Neural cell (in vitro differentiated cells): ENCODE data around the gene COL4A2. TPM values are rescaled to one million over a fixed set of nuclear protein-coding genes. Genes with fewer than 3 reads are reported as not detected.

Experiments used
- H2AFZ ChIP-seq: fragments of 200-600, 300-800 bp; sonication (generic), shearing (Covaris generic); 2 replicates; pipeline ENCODE4 v1.6.0; 2014; ENCODE audit warnings: low read depth, mild to moderate bottlenecking, antibody characterized with exemption, low read length, moderate library complexity
- H3F3A ChIP-seq: fragments of 200-600 bp; shearing (Covaris generic); 2 replicates; pipeline ENCODE4 v1.6.1; 2016; ENCODE audit warnings: mild to moderate bottlenecking, moderate library complexity, mixed read lengths, antibody characterized with exemption, low read length; ENCODE audit not compliant: insufficient read depth, poor library complexity, severe bottlenecking
- H3K27ac ChIP-seq: fragments of 200-600, 300-800 bp; sonication (generic), shearing (Covaris generic); 2 replicates; pipeline ENCODE4 v1.5.1; 2014; ENCODE audit warnings: mild to moderate bottlenecking, low read length, moderate library complexity
- H3K27me3 ChIP-seq: fragments of 300-800, 200-600 bp; sonication (generic), shearing (Covaris generic); 2 replicates; pipeline ENCODE4 v1.6.0; 2014; ENCODE audit warnings: mild to moderate bottlenecking, low read depth, low read length, moderate library complexity; ENCODE audit not compliant: insufficient read depth
- H3K36me3 ChIP-seq: fragments of 300-800, 200-600 bp; sonication (generic), shearing (Covaris generic); 2 replicates; pipeline ENCODE4 v1.5.1; 2014; ENCODE audit warnings: mild to moderate bottlenecking, antibody characterized with exemption, low read length, moderate library complexity; ENCODE audit not compliant: insufficient read depth
- H3K4me2 ChIP-seq: fragments of 300-800, 200-600 bp; sonication (generic), shearing (Covaris generic); 2 replicates; pipeline ENCODE4 v1.6.0; 2014; ENCODE audit warnings: mild to moderate bottlenecking, low read length
- H3K4me3 ChIP-seq: fragments of 300-800, 200-600 bp; sonication (generic), shearing (Covaris generic); 2 replicates; pipeline ENCODE4 v1.5.1; 2014; ENCODE audit warnings: mild to moderate bottlenecking, low read length, moderate library complexity
- H3K79me2 ChIP-seq: fragments of 200-600 bp; shearing (Covaris generic); replicated peaks from 2 replicates; pipeline ENCODE4 v1.6.0; 2014; ENCODE audit warnings: mild to moderate bottlenecking, low read length, moderate library complexity; ENCODE audit not compliant: insufficient read depth
- H3K9ac ChIP-seq: fragments of 300-800, 200-600 bp; sonication (generic), shearing (Covaris generic); 2 replicates; pipeline ENCODE4 v1.6.1; 2016; ENCODE audit warnings: mild to moderate bottlenecking, low read length, mixed read lengths
- H3K9me2 ChIP-seq: fragments of 200-600 bp; shearing (Covaris generic); 2 replicates; pipeline ENCODE4 v1.6.1; 2016; ENCODE audit warnings: mild to moderate bottlenecking, low read length, mixed read lengths; ENCODE audit not compliant: insufficient read depth
- H3K9me3 ChIP-seq: fragments of 200-600, 300-800 bp; sonication (generic), shearing (Covaris generic); 2 replicates; pipeline ENCODE4 v1.6.1; 2016; ENCODE audit warnings: mild to moderate bottlenecking, mixed run types, low read length, moderate library complexity, mixed read lengths
- H4K20me1 ChIP-seq: fragments of 200-600 bp; shearing (Covaris generic); 2 replicates; pipeline ENCODE4 v1.6.1; 2016; ENCODE audit warnings: mild to moderate bottlenecking, mixed run types; ENCODE audit not compliant: insufficient read depth
- EP300 ChIP-seq: fragments of 450-650 bp; conservative IDR thresholded peaks from 2 replicates; pipeline ENCODE4 v1.6.1; 2014; ENCODE audit warnings: antibody characterized with exemption, mild to moderate bottlenecking, moderate library complexity; ENCODE audit not compliant: poor library complexity, severe bottlenecking
- EZH2 ChIP-seq: fragments of 200-600, 300-800 bp; shearing (Covaris generic), sonication (generic); IDR thresholded peaks from 2 replicates; pipeline ENCODE4 v1.6.1; 2014; ENCODE audit warnings: antibody characterized with exemption, low read length, borderline replicate concordance, mild to moderate bottlenecking; ENCODE audit not compliant: insufficient read depth, poor library complexity, severe bottlenecking
- MXI1 ChIP-seq: fragments of 450-650 bp; conservative IDR thresholded peaks from 2 replicates; pipeline ENCODE4 v1.6.1; 2014; ENCODE audit warnings: antibody characterized with exemption, mild to moderate bottlenecking; ENCODE audit not compliant: poor library complexity, severe bottlenecking
- POLR2AphosphoS5 ChIP-seq: IDR thresholded peaks from 2 replicates; pipeline ENCODE4 v1.6.1; 2012
- RAD21 ChIP-seq: fragments of 450-650 bp; conservative IDR thresholded peaks from 2 replicates; pipeline ENCODE4 v1.6.1; 2014; ENCODE audit warnings: antibody characterized with exemption, mild to moderate bottlenecking, moderate library complexity
- SMC3 ChIP-seq: fragments of 450-650 bp; conservative IDR thresholded peaks from 2 replicates; pipeline ENCODE4 v1.6.1; 2014; ENCODE audit warnings: antibody characterized with exemption, mild to moderate bottlenecking, moderate library complexity; ENCODE audit not compliant: poor library complexity
- TAF1 ChIP-seq: IDR thresholded peaks from 2 replicates; pipeline ENCODE4 v1.6.1; 2012; ENCODE audit warnings: low read depth
- polyA plus RNA-seq: library from polyadenylated mRNA; depleted of rRNA; stranded (reverse); fragments of >200 nt; gene quantifications from 2 replicates; pipeline ENCODE4 v1.2.3, GENCODE V29; 2014
- TF ChIP-seq, protein P1 (sequence below): fragments of 450-650 bp; IDR thresholded peaks from 2 replicates; pipeline ENCODE4 v1.5.1; 2014; ENCODE audit warnings: antibody characterized with exemption, mild to moderate bottlenecking, moderate library complexity; ENCODE audit not compliant: poor library complexity, severe bottlenecking
- TF ChIP-seq, protein P2 (sequence below): IDR thresholded peaks from 2 replicates; pipeline ENCODE4 v1.6.1; 2012; ENCODE audit warnings: borderline replicate concordance

COL4A2 gene
- polyA plus RNA-seq, 1 donor from 2014 or later = 30.8 TPM

DNA sequence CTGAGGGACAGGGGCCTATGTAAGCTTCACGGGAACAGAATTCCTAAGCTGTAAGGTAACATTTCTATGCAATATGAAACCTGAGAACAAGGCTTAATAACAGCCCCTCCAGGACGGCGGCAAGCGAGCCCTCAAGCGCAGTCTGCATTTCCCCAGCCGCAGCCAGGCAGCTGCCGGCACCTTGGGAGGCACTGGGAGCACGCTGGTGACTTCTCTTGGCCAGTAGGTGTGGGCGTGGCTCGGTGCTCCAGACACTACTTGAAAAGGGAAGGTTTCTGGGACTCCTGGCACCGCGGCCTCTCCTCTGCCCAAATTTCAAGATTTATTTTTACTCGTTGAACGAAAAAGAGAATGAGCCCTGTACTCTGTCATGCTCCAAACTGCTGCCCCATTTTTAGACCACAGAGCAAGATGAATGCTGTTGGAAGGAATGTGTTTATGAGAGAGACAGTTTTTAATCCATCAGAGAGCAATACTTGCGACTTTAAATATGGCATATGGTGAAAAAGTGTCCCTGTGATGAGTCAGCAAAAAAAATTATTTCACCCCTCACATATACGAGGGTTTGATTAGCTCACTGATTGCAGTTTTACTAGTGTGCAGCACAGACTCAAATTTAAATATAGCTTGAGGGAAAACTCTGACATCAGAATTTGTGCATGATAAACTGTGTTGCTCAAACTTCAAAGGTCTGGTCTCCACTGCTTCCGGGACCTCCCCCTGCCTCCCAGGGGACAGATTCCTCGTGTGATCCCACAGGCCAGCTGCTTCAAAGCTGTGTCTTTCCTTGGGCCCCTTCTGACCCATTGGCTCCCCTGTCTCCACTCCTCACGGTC, 81.2 kb downstream of the COL4A2 start:
- Histone ChIP-seq H3K9ac (no peak overlapping the region), H3K4me3 (no peak overlapping the region), H3K79me2 (no peaks in the 10 kb centered on the region), H3K27me3 (no peaks in the 10 kb centered on the region), H3K9me3 (no peaks in the 10 kb centered on the region), H2AFZ (no peak overlapping the region), H3K9me2 (no peaks in the 10 kb centered on the region), H3F3A (no peaks in the 10 kb centered on the region), H4K20me1 (no peaks in the 10 kb centered on the region), H3K4me2 (no peak overlapping the region), H3K27ac (no peak overlapping the region), H3K36me3 (no peaks in the 10 kb centered on the region)
- TF ChIP-seq, protein P1, sequence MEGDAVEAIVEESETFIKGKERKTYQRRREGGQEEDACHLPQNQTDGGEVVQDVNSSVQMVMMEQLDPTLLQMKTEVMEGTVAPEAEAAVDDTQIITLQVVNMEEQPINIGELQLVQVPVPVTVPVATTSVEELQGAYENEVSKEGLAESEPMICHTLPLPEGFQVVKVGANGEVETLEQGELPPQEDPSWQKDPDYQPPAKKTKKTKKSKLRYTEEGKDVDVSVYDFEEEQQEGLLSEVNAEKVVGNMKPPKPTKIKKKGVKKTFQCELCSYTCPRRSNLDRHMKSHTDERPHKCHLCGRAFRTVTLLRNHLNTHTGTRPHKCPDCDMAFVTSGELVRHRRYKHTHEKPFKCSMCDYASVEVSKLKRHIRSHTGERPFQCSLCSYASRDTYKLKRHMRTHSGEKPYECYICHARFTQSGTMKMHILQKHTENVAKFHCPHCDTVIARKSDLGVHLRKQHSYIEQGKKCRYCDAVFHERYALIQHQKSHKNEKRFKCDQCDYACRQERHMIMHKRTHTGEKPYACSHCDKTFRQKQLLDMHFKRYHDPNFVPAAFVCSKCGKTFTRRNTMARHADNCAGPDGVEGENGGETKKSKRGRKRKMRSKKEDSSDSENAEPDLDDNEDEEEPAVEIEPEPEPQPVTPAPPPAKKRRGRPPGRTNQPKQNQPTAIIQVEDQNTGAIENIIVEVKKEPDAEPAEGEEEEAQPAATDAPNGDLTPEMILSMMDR = no peak
- TF ChIP-seq SMC3 = no peak
- TF ChIP-seq EZH2 = no peak
- no peak for TF ChIP-seq TAF1

DNA sequence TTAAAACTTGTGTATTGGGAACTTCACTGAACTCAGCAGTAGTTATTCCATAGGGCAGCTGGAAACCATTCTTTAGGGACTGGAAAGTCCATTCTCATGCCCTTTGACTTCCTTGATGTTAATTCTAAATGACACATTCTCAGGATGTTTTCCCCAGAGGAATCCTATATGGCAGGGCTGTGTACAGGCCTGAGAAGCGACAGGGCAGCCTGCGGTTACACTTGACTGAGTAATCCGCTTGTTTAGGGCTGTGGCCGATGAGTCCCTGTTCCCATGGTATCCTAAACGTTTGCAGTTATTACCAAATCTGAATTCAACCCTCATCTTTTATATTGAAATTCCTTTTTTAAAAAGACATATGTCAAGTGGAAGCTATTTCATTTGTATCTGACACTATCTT, 83.5 kb downstream of the COL4A2 start:
- no peaks in the 10 kb centered on the region for H3K9me2 ChIP-seq
- no peak overlapping the region for H2AFZ ChIP-seq
- TF ChIP-seq MXI1 (no peak), RAD21 (no peak), POLR2AphosphoS5 (no peak), EP300 (no peak), TAF1 (no peak), EZH2 (no peak), SMC3 (no peak)
- TF ChIP-seq, protein P1 = no peak
- TF ChIP-seq, protein P2, sequence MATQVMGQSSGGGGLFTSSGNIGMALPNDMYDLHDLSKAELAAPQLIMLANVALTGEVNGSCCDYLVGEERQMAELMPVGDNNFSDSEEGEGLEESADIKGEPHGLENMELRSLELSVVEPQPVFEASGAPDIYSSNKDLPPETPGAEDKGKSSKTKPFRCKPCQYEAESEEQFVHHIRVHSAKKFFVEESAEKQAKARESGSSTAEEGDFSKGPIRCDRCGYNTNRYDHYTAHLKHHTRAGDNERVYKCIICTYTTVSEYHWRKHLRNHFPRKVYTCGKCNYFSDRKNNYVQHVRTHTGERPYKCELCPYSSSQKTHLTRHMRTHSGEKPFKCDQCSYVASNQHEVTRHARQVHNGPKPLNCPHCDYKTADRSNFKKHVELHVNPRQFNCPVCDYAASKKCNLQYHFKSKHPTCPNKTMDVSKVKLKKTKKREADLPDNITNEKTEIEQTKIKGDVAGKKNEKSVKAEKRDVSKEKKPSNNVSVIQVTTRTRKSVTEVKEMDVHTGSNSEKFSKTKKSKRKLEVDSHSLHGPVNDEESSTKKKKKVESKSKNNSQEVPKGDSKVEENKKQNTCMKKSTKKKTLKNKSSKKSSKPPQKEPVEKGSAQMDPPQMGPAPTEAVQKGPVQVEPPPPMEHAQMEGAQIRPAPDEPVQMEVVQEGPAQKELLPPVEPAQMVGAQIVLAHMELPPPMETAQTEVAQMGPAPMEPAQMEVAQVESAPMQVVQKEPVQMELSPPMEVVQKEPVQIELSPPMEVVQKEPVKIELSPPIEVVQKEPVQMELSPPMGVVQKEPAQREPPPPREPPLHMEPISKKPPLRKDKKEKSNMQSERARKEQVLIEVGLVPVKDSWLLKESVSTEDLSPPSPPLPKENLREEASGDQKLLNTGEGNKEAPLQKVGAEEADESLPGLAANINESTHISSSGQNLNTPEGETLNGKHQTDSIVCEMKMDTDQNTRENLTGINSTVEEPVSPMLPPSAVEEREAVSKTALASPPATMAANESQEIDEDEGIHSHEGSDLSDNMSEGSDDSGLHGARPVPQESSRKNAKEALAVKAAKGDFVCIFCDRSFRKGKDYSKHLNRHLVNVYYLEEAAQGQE = no peak
- no peak overlapping the region for H3K27ac ChIP-seq
- H3K27me3 ChIP-seq = no peaks in the 10 kb centered on the region
- H3K4me2 ChIP-seq = no peak overlapping the region
- no peaks in the 10 kb centered on the region for H3F3A ChIP-seq
- no peaks in the 10 kb centered on the region for H4K20me1 ChIP-seq
- no peaks in the 10 kb centered on the region for H3K36me3 ChIP-seq
- no peaks in the 10 kb centered on the region for H3K79me2 ChIP-seq
- no peaks in the 10 kb centered on the region for H3K9me3 ChIP-seq
- H3K4me3 ChIP-seq = no peak overlapping the region
- H3K9ac ChIP-seq = no peak overlapping the region
